CD4-positive, alpha-beta T cell (primary cell): ENCODE data around the gene ACVR1B. TPM values are rescaled to one million over a fixed set of nuclear protein-coding genes. Genes with fewer than 3 reads are reported as not detected.

ENCODE experiments used
- ATAC-seq: fragments of 200-7000 bp; cut with Tn5 transposase; one replicate; pipeline ENCODE4 v1.10.0; 2022; ENCODE audit warnings: mild to moderate bottlenecking; ENCODE audit not compliant: poor library complexity
- CTCF ChIA-PET: fragments of 350-600 bp; sonication (Branson Sonifier 250); formaldehyde crosslinking; loops from one replicate; lab custom pipeline; 2021; ENCODE audit warnings: antibody characterized with exemption, inconsistent platforms; lab: Charles Lee
- POLR2A ChIA-PET: fragments of 350-600 bp; sonication (Branson Sonifier 250); formaldehyde crosslinking; loops from one replicate; lab custom pipeline; 2021; ENCODE audit warnings: antibody characterized with exemption, inconsistent platforms; lab: Charles Lee
- DNase-seq, 14 experiments: peaks; one replicate each; pipeline ENCODE4 v3.0.0-alpha.2; 2013 to 2020; ENCODE audit warnings: mixed read lengths in 2 of 14
- H3K27ac ChIP-seq, 2 donors: one replicate each; pipeline versions ENCODE4 v1.5.1 to v1.7.0; 2013; ENCODE audit warnings: low read length in 2 of 2, low read depth in 1 of 2, mild to moderate bottlenecking in 1 of 2
- H3K27me3 ChIP-seq, 2 experiments: 1 replicate in 1 of 2; 2 replicates in 1 of 2; pipeline versions ENCODE4 v1.6.1 to v1.7.0; 2013; ENCODE audit warnings: low read length in 2 of 2, control low read depth in 1 of 2, mild to moderate bottlenecking in 1 of 2, moderate library complexity in 1 of 2; ENCODE audit not compliant: insufficient read depth in 2 of 2, control insufficient read depth in 1 of 2
- H3K36me3 ChIP-seq: one replicate; pipeline ENCODE4 v1.6.1; 2013; ENCODE audit warnings: low read length, control low read depth; ENCODE audit not compliant: insufficient read depth
- H3K4me1 ChIP-seq: one replicate; pipeline ENCODE4 v1.6.1; 2013; ENCODE audit warnings: low read length, control low read depth; ENCODE audit not compliant: insufficient read depth
- H3K4me3 ChIP-seq: one replicate; pipeline ENCODE4 v1.5.1; 2013; ENCODE audit warnings: mild to moderate bottlenecking, low read length, moderate library complexity
- H3K9me3 ChIP-seq, 2 experiments: 1 replicate in 1 of 2; 2 replicates in 1 of 2; pipeline versions ENCODE4 v1.6.1 to v1.7.0; 2013; ENCODE audit warnings: low read length in 2 of 2, mild to moderate bottlenecking in 2 of 2, control low read depth in 1 of 2, moderate library complexity in 1 of 2; ENCODE audit not compliant: control insufficient read depth in 1 of 2, insufficient read depth in 1 of 2
- H3K27ac Mint-ChIP-seq: one replicate; pipeline ENCODE4 v1.8.0; 2020; ENCODE audit warnings: mixed read lengths
- H3K27me3 Mint-ChIP-seq: one replicate; pipeline ENCODE4 v1.8.0; 2021; ENCODE audit warnings: mixed read lengths
- H3K36me3 Mint-ChIP-seq: one replicate; pipeline ENCODE4 v1.8.0; 2021; ENCODE audit warnings: low read depth, mixed read lengths
- H3K4me1 Mint-ChIP-seq: one replicate; pipeline ENCODE4 v1.8.0; 2021; ENCODE audit warnings: low read depth, mixed read lengths
- H3K4me3 Mint-ChIP-seq: one replicate; pipeline ENCODE4 v1.8.0; 2020; ENCODE audit warnings: mild to moderate bottlenecking, mixed read lengths
- H3K9me3 Mint-ChIP-seq: one replicate; pipeline ENCODE4 v1.8.0; 2020; ENCODE audit warnings: mixed read lengths
- CTCF ChIP-seq: fragments of 200-600 bp; IDR thresholded peaks from one replicate; pipeline ENCODE4 v1.8.0; 2022; ENCODE audit warnings: antibody characterized with exemption, mild to moderate bottlenecking
- intact Hi-C, 2 experiments: fragments of 100-400 bp; cut with DNase I in 1 of 2; cut with micrococcal nuclease in 1 of 2; formaldehyde crosslinking; loops; one replicate each; pipeline versions ENCODE4 v1.15.1 to v1.9.0; 2023 to 2025; cut with DNase I, micrococcal nuclease
- total RNA-seq, 174 experiments: library from RNA in 2 of 174; stranded (reverse) in 2 of 174; gene quantifications; one replicate each; pipeline ENCODE4 v1.2.3 and lab custom pipeline; 2021 to 2026

The ACVR1B gene
- total RNA-seq, 2 experiments from 2014 or later: 14.2 to 14.5 TPM

GRCh38 chr12:52006726-52007157, 55.2 kb downstream of the ACVR1B start, which contains the start of gene TAMALIN:
TAMALIN (plus strand) TSS chr12:52006946; CDS start chr12:52007020, 74 bp downstream.
- no peaks in the 10 kb centered on the region for H3K27me3 Mint-ChIP-seq
- Histone ChIP-seq H3K36me3 (peaks cover 16% of the 10 kb centered on the region), H3K27ac (peak within 1 kb of the TSS; percentile 73 to 75), H3K9me3 (peaks cover 0 to 4% of the 10 kb centered on the region in 2 experiments), H3K4me3 (peak within 1 kb of the TSS; percentile 80), H3K4me1 (peaks cover 30% of the 10 kb centered on the region), H3K27me3 (no peaks in the 10 kb centered on the region)
- H3K4me1 Mint-ChIP-seq: peaks cover 21% of the 10 kb centered on the region
- TF ChIP-seq CTCF: no peak
- ATAC-seq (peak; percentile 69), DNase-seq (peak; percentile 74 to 94 (median 82))
- H3K4me3 Mint-ChIP-seq: peak within 1 kb of the TSS; percentile 97
- no peaks in the 10 kb centered on the region for H3K9me3 Mint-ChIP-seq
- intact Hi-C loops: loop anchor here (1.0 to 2.0 kb wide), 3 partner anchors 18 to 55 kb away; partner anchors contain the start of genes ACVR1B (in 1 of the 2) and NR4A1 (in 1 of the 2)
- peaks cover 39% of the 10 kb centered on the region for H3K36me3 Mint-ChIP-seq
- ChIA-PET POLR2A (interaction anchor here (1.0 to 5.8 kb wide), 7 partner anchors 13 to 999 kb away, joined by 3 to 73 read pairs (median 7); partner anchors contain the start of genes ATG101, EIF4B and NR4A1), CTCF (interaction anchor here (1.8 to 10.8 kb wide), 3 partner anchors 14 to 25 kb away, joined by 9 to 184 read pairs (median 21); no protein-coding TSS in a partner anchor)
- peak within 1 kb of the TSS; percentile 90 for H3K27ac Mint-ChIP-seq

GRCh38 chr12:52007158-52007921, 55.8 kb downstream of the ACVR1B start:
- Histone ChIP-seq H3K9me3 (peaks cover 0 to 4% of the 10 kb centered on the region in 2 experiments), H3K27ac (peak overlapping the region; percentile 73 to 75), H3K4me1 (peaks cover 30% of the 10 kb centered on the region), H3K36me3 (peaks cover 20% of the 10 kb centered on the region), H3K27me3 (no peaks in the 10 kb centered on the region), H3K4me3 (peak overlapping the region; percentile 80)
- Mint-ChIP-seq H3K27ac (peak overlapping the region; percentile 90), H3K9me3 (no peaks in the 10 kb centered on the region), H3K4me1 (peaks cover 21% of the 10 kb centered on the region), H3K36me3 (peaks cover 44% of the 10 kb centered on the region), H3K27me3 (no peaks in the 10 kb centered on the region), H3K4me3 (peak overlapping the region; percentile 97)
- CTCF ChIA-PET: interaction anchor here (1.8 to 10.8 kb wide), 3 partner anchors 14 to 24 kb away, joined by 9 to 184 read pairs (median 21); no protein-coding TSS in a partner anchor
- TF ChIP-seq CTCF: no peak
- DNase-seq (peak; percentile 19 to 87 (median 56)), ATAC-seq (peak; percentile 59)
- intact Hi-C loops: loop anchor here in 1 of 2 experiments (1.0 to 2.0 kb wide), 2 partner anchors 17 to 44 kb away; partner anchors contain the start of gene NR4A1
- POLR2A ChIA-PET: interaction anchor here (1.0 to 5.8 kb wide), 7 partner anchors 14 to 999 kb away, joined by 3 to 73 read pairs (median 7); partner anchors contain the start of genes ATG101, EIF4B and NR4A1

GRCh38 chr12:52007982-52008510, 56.5 kb downstream of the ACVR1B start:
- Mint-ChIP-seq H3K27ac (peak overlapping the region; percentile 90), H3K9me3 (no peaks in the 10 kb centered on the region), H3K36me3 (peaks cover 49% of the 10 kb centered on the region), H3K4me3 (peak overlapping the region; percentile 97), H3K4me1 (peaks cover 21% of the 10 kb centered on the region), H3K27me3 (no peaks in the 10 kb centered on the region)
- DNase-seq (no peak), ATAC-seq (no peak)
- Histone ChIP-seq H3K36me3 (peaks cover 20% of the 10 kb centered on the region), H3K9me3 (peaks cover 0 to 4% of the 10 kb centered on the region in 2 experiments), H3K4me1 (peaks cover 30% of the 10 kb centered on the region), H3K4me3 (peak overlapping the region; percentile 80), H3K27ac (peak overlapping the region; percentile 73 to 75), H3K27me3 (no peaks in the 10 kb centered on the region)
- ChIA-PET POLR2A (interaction anchor here (1.3 to 5.8 kb wide), 2 partner anchors 14 to 187 kb away, joined by 3 to 73 read pairs; no protein-coding TSS in a partner anchor), CTCF (interaction anchor here (4.5 to 10.8 kb wide), 2 partner anchors 14 to 15 kb away, joined by 21 to 184 read pairs; no protein-coding TSS in a partner anchor)
- TF ChIP-seq CTCF: no peak
- intact Hi-C loops: loop anchor here in 1 of 2 experiments (1.0 to 2.0 kb wide), 2 partner anchors 17 to 43 kb away; partner anchors contain the start of gene NR4A1
